Thyroid gland (tissue), 4 donors: Measurements from ENCODE around the gene YTHDF1.

ENCODE experiments used
- POLR2A ChIP-seq, 2 donors: fragments of 450-650 bp; IDR thresholded peaks; one replicate each; pipeline ENCODE4 v1.6.1; 2017; ENCODE audit warnings: antibody characterized with exemption in 2 of 2, mild to moderate bottlenecking in 2 of 2, moderate library complexity in 1 of 2
- TF ChIP-seq, protein P1 (sequence below), 6 experiments: fragments of 200-600 bp in 3 of 6; fragments of 450-650 bp in 3 of 6; sonication (generic) in 3 of 6; IDR thresholded peaks; one replicate each; pipeline ENCODE4 v1.5.1; 2016 to 2019; ENCODE audit warnings: antibody characterized with exemption in 6 of 6, mild to moderate bottlenecking in 2 of 6, inconsistent platforms in 1 of 6, moderate library complexity in 1 of 6

DNA sequence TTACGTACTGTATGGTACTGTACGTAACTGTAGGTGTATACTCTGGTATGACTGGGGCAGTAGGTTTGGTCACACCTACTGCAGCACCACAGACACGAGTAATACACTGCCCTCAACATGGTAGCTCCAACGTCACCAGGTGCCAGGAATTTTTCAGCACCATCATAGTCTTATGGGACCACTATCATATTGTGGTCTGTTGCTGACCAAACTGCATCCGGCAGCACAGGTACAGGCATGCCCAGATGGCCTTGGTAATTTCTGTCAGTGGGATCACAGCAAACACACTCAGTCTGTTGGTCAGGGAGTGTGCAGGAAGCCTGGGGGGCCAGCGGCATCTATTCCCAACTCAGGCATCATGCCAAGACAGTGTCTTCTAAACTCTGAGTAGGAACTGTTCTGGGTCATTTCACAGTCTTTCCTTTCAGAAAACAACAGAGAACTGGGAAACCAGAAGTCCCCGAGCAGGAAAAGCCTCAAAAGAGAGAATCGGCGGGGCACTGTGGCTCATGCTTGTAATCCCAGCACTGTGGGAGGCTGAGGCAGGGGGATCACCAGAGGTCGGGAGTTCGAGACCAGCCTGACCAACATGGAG is 5.8 kb downstream of the YTHDF1 start:
- TF ChIP-seq, protein P1, sequence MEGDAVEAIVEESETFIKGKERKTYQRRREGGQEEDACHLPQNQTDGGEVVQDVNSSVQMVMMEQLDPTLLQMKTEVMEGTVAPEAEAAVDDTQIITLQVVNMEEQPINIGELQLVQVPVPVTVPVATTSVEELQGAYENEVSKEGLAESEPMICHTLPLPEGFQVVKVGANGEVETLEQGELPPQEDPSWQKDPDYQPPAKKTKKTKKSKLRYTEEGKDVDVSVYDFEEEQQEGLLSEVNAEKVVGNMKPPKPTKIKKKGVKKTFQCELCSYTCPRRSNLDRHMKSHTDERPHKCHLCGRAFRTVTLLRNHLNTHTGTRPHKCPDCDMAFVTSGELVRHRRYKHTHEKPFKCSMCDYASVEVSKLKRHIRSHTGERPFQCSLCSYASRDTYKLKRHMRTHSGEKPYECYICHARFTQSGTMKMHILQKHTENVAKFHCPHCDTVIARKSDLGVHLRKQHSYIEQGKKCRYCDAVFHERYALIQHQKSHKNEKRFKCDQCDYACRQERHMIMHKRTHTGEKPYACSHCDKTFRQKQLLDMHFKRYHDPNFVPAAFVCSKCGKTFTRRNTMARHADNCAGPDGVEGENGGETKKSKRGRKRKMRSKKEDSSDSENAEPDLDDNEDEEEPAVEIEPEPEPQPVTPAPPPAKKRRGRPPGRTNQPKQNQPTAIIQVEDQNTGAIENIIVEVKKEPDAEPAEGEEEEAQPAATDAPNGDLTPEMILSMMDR (IDR thresholded peaks at IDR 0.05) = no peak
- TF ChIP-seq POLR2A (IDR thresholded peaks at IDR 0.05) = no peak
